Endothelial cell of umbilical vein (primary cell): ENCODE measurements around the gene SGO1. TPM values are rescaled to one million over a fixed set of nuclear protein-coding genes. Genes with fewer than 3 reads are reported as not detected.

Experiments used
- BruUV-seq: library from RNA; stranded (reverse); fragments of 400-500 nt; replicated peaks from 2 replicates; lab custom pipeline; 2021; lab: Mats Ljungman, UMichigan
- CTCF ChIA-PET: fragments of 300-600, 350-600 bp; sonication (Branson Sonifier 250); formaldehyde crosslinking; loops from one replicate; lab custom pipeline; 2021; ENCODE audit warnings: antibody characterized with exemption, inconsistent platforms; lab: Charles Lee
- POLR2A ChIA-PET: fragments of 300-600, 350-600 bp; sonication (Branson Sonifier 250); formaldehyde crosslinking; loops from one replicate; lab custom pipeline; 2021; ENCODE audit warnings: antibody characterized with exemption, inconsistent platforms; lab: Charles Lee
- DNase-seq: peaks from one replicate; pipeline ENCODE4 v3.0.0-alpha.2; 2011; ENCODE audit warnings: low read depth, low spot score
- FAIRE-seq: peaks from 2 replicates; lab custom pipeline; 2011; peaks lifted over from hg19 to GRCh38; lab: Jason Lieb, UNC
- H2AFZ ChIP-seq: 2 replicates; pipeline ENCODE4 v1.6.0; 2012; ENCODE audit warnings: low read depth, low read length, control low read depth, inconsistent platforms
- H3K27ac ChIP-seq: 2 replicates; pipeline ENCODE4 v1.5.1; 2011; ENCODE audit warnings: low read depth, mild to moderate bottlenecking, control low read depth, low read length, moderate library complexity; ENCODE audit not compliant: insufficient read depth
- H3K27me3 ChIP-seq, 2 experiments: 2 replicates each; pipeline versions ENCODE4 v1.6.0 to v1.6.1; 2011; ENCODE audit warnings: low read length in 2 of 2, mixed read lengths in 1 of 2; ENCODE audit not compliant: control insufficient read depth in 2 of 2, insufficient read depth in 2 of 2
- H3K36me3 ChIP-seq, 2 experiments: 2 replicates in 1 of 2; 3 replicates in 1 of 2; pipeline ENCODE4 v1.5.1; 2011; ENCODE audit warnings: low read length in 2 of 2, mild to moderate bottlenecking in 1 of 2, moderate library complexity in 1 of 2; ENCODE audit not compliant: control insufficient read depth in 2 of 2, insufficient read depth in 2 of 2; ENCODE audit errors: extremely low read depth in 1 of 2
- H3K4me1 ChIP-seq: 3 replicates; pipeline ENCODE4 v1.5.1; 2011; ENCODE audit warnings: mild to moderate bottlenecking, low read length; ENCODE audit not compliant: control insufficient read depth, insufficient read depth; ENCODE audit errors: extremely low read depth
- H3K4me2 ChIP-seq: 2 replicates; pipeline ENCODE4 v1.6.1; 2011; ENCODE audit warnings: low read length, control low read depth, mixed read lengths; ENCODE audit not compliant: insufficient read depth
- H3K4me3 ChIP-seq, 3 experiments: fragments of 200-600 bp in 1 of 3; sonication (generic), shearing (Covaris generic) in 1 of 3; replicated peaks in 1 of 3; 2 replicates each; pipeline ENCODE4 v1.5.1; 2011 to 2016; ENCODE audit warnings: control low read depth in 3 of 3, low read length in 3 of 3, mild to moderate bottlenecking in 2 of 3, inconsistent platforms in 1 of 3, low read depth in 1 of 3, moderate library complexity in 1 of 3; ENCODE audit not compliant: insufficient read depth in 1 of 3
- H3K79me2 ChIP-seq: 2 replicates; pipeline ENCODE4 v1.6.0; 2012; ENCODE audit warnings: low read length, inconsistent platforms; ENCODE audit not compliant: control insufficient read depth, insufficient read depth
- H3K9ac ChIP-seq: replicated peaks from 2 replicates; pipeline ENCODE3; 2011; ENCODE audit warnings: low read length, control low read depth; ENCODE audit not compliant: insufficient read depth; ENCODE audit errors: extremely low read depth
- H3K9me1 ChIP-seq: replicated peaks from 3 replicates; pipeline ENCODE4 v1.6.0; 2011; ENCODE audit warnings: mild to moderate bottlenecking, low read length; ENCODE audit not compliant: control insufficient read depth, insufficient read depth; ENCODE audit errors: extremely low read depth
- H3K9me3 ChIP-seq: replicated peaks from 2 replicates; pipeline ENCODE4 v1.5.1; 2012; ENCODE audit warnings: low read length, inconsistent platforms; ENCODE audit not compliant: control insufficient read depth, insufficient read depth
- H4K20me1 ChIP-seq: replicated peaks from 2 replicates; pipeline ENCODE3; 2011; ENCODE audit warnings: mild to moderate bottlenecking, low read length; ENCODE audit not compliant: control insufficient read depth, insufficient read depth; ENCODE audit errors: extremely low read depth
- JUN ChIP-seq: IDR thresholded peaks from 2 replicates; pipeline ENCODE4 v1.6.1; 2011; ENCODE audit warnings: borderline replicate concordance, low read depth; ENCODE audit not compliant: insufficient read length, insufficient read depth
- dilution Hi-C: fragments of 300-500 bp; cut with MboI; formaldehyde crosslinking; loops from one replicate; pipeline ENCODE4 v1.15.0; 2019; ENCODE audit warnings: low sequenced_read_pairs; ENCODE audit not compliant: extremely low pct_ligation_motif_present
- intact Hi-C: fragments of 100-400 bp; cut with micrococcal nuclease; formaldehyde crosslinking; loops from one replicate; pipeline ENCODE4 v1.10.0; 2022
- microRNA-seq: library from miRNA; unstranded; fragments of <30 nt; microRNA quantifications from one replicate; pipeline ENCODE4 v1.2.0, GENCODE V29; 2021; ENCODE audit warnings: borderline number of aligned reads, borderline replicate concordance
- polyA plus RNA-seq, 4 experiments: library from polyadenylated mRNA; depleted of rRNA in 3 of 4; stranded (reverse) in 3 of 4; unstranded in 1 of 4; fragments of >200 nt; gene quantifications; 2 replicates each; pipeline versions ENCODE4 v1.2.1 to v1.2.3, GENCODE V29; 2011 to 2012; ENCODE audit warnings: missing spikeins in 1 of 4
- small RNA-seq: library from RNA; depleted of rRNA; stranded (forward); fragments of <200 nt; gene quantifications from one replicate; pipeline ENCODE3, GENCODE V24; 2012; ENCODE audit warnings: low replicate concordance, low read depth; ENCODE audit not compliant: insufficient read depth, insufficient read length
- total RNA-seq: library from RNA; stranded (reverse); gene quantifications from 2 replicates; pipeline ENCODE4 v1.2.3, GENCODE V29; 2021

SGO1 gene
- total and polyA plus RNA-seq, 2 donors (not counting 3 experiments of a cell fraction or from before 2014, with no cell fraction given) = 2.0 to 21.7 TPM

DNA sequence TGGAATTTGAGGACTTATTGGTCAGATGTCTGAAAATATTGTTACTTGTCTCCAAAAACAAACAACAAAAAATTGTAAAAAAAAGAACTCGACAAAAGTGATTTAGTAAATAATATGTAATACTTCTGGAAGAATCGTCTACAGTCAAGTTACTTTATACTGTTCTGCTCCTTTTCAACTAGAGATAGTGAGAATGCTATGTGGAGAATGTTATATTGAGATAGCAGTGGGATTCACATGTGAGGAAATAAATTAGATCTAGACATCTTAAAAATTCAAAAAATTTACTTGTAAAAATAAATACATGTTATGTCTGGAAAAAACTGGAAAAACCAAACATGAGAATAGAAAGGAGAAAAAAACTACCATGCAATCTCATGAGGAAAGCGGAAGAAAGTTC is 64.9 kb downstream of the SGO1 start:
- Histone ChIP-seq H3K36me3 (no peaks in the 10 kb centered on the region), H3K9me1 (no peaks in the 10 kb centered on the region), H3K79me2 (no peaks in the 10 kb centered on the region), H3K27me3 (no peaks in the 10 kb centered on the region), H4K20me1 (no peaks in the 10 kb centered on the region), H3K4me1 (no peaks in the 10 kb centered on the region), H2AFZ (no peak overlapping the region), H3K4me2 (no peak overlapping the region), H3K27ac (no peak overlapping the region), H3K9ac (no peak overlapping the region), H3K9me3 (no peaks in the 10 kb centered on the region), H3K4me3 (no peak overlapping the region)
- dilution Hi-C loops = no loop called here
- DNase-seq (no peak), FAIRE-seq (no peak)
- no peak for TF ChIP-seq JUN
- intact Hi-C loops = no loop called here
- BruUV-seq = no TSS peak
- ChIA-PET POLR2A (no interaction called here), CTCF (interaction anchor here (0.9 kb wide), 1 partner anchor 11 kb away, joined by 3 read pairs; no protein-coding TSS in a partner anchor)

Small RNA genes lying within 50 kb of the gene (microRNA-seq; reads per million reads assigned to microRNA genes)
- not detected for gene MIR3135A

Small RNA genes lying within 50 kb of the gene (small RNA-seq; reads per million reads assigned to genes)
- gene MIR3135A = not detected

Other genes with a start within 250 kb of the SGO1 start
- gene RAB5A, start 239.1 kb downstream of the SGO1 start, total RNA-seq = 63.8 and 66.9 TPM in 2 replicates
- gene RAB5A, start 239.1 kb downstream of the SGO1 start, polyA plus RNA-seq = 17.9 and 20.6 TPM in 2 replicates
- gene PP2D1, start 173.9 kb downstream of the SGO1 start, total RNA-seq = not detected in 2 replicates
- not detected in 2 replicates for gene PP2D1, start 173.9 kb downstream of the SGO1 start, polyA plus RNA-seq
- gene KAT2B, start 145.8 kb downstream of the SGO1 start, total RNA-seq = 9.7 and 11.0 TPM in 2 replicates
- gene KAT2B, start 145.8 kb downstream of the SGO1 start, polyA plus RNA-seq = 1.9 and 2.6 TPM in 2 replicates